Activated B cell treated with CpG ODN at 0.5 μM for 24 hours (primary cell): ENCODE results near the gene RASSF8. TPM values are rescaled to one million over a fixed set of nuclear protein-coding genes. Genes with fewer than 3 reads are reported as not detected.

ENCODE experiments used
- ATAC-seq: fragments of 200-7000 bp; cut with Tn5 transposase; one replicate; pipeline ENCODE4 v1.10.0; 2021; ENCODE audit warnings: low read depth, mild to moderate bottlenecking, moderate library complexity
- CTCF ChIA-PET: fragments of 350-600 bp; sonication (Branson Sonifier 250); formaldehyde crosslinking; loops from one replicate; lab custom pipeline; 2021; ENCODE audit warnings: antibody characterized with exemption; lab: Charles Lee
- POLR2A ChIA-PET: fragments of 350-600 bp; sonication (Branson Sonifier 250); formaldehyde crosslinking; loops from one replicate; lab custom pipeline; 2021; ENCODE audit warnings: antibody characterized with exemption; lab: Charles Lee
- DNase-seq: peaks from one replicate; pipeline ENCODE4 v3.0.0; 2022
- H3K27ac Mint-ChIP-seq: one replicate; pipeline ENCODE4 v1.8.0; 2020; ENCODE audit warnings: mixed read lengths
- H3K27me3 Mint-ChIP-seq: one replicate; pipeline ENCODE4 v1.8.0; 2021; ENCODE audit warnings: mixed read lengths
- H3K36me3 Mint-ChIP-seq: one replicate; pipeline ENCODE4 v1.8.0; 2021; ENCODE audit warnings: low read depth, mixed read lengths
- H3K4me1 Mint-ChIP-seq: one replicate; pipeline ENCODE4 v1.8.0; 2021; ENCODE audit warnings: mixed read lengths
- H3K4me3 Mint-ChIP-seq: one replicate; pipeline ENCODE4 v1.8.0; 2020; ENCODE audit warnings: mild to moderate bottlenecking, mixed read lengths
- H3K9me3 Mint-ChIP-seq: one replicate; pipeline ENCODE4 v1.8.0; 2020; ENCODE audit warnings: mixed read lengths
- intact Hi-C: fragments of 100-400 bp; cut with micrococcal nuclease; formaldehyde crosslinking; loops from one replicate; pipeline ENCODE4 v1.15.1; 2024
- total RNA-seq: library from RNA; stranded (reverse); gene quantifications from 2 replicates; pipeline ENCODE4 v1.2.3, GENCODE V29; 2022
- TF ChIP-seq, protein P1 (sequence below): fragments of 200-600 bp; IDR thresholded peaks from one replicate; pipeline ENCODE4 v1.8.0; 2022; ENCODE audit warnings: antibody characterized with exemption, mild to moderate bottlenecking

The RASSF8 gene
- total RNA-seq, 1 donor from 2014 or later: 0.58 TPM

- peaks cover 5% of the 10 kb centered on the region for H3K4me1 Mint-ChIP-seq
- intact Hi-C loops: no loop called here
- no peaks in the 10 kb centered on the region for H3K9me3 Mint-ChIP-seq
- POLR2A ChIA-PET: interaction anchor here (1.0 kb wide), 1 partner anchor 12 kb away, joined by 3 read pairs; no protein-coding TSS in a partner anchor
- CTCF ChIA-PET: interaction anchor here (1.0 kb wide), 2 partner anchors 302 to 513 kb away, joined by 3 read pairs; no protein-coding TSS in a partner anchor
- TF ChIP-seq, protein P1, sequence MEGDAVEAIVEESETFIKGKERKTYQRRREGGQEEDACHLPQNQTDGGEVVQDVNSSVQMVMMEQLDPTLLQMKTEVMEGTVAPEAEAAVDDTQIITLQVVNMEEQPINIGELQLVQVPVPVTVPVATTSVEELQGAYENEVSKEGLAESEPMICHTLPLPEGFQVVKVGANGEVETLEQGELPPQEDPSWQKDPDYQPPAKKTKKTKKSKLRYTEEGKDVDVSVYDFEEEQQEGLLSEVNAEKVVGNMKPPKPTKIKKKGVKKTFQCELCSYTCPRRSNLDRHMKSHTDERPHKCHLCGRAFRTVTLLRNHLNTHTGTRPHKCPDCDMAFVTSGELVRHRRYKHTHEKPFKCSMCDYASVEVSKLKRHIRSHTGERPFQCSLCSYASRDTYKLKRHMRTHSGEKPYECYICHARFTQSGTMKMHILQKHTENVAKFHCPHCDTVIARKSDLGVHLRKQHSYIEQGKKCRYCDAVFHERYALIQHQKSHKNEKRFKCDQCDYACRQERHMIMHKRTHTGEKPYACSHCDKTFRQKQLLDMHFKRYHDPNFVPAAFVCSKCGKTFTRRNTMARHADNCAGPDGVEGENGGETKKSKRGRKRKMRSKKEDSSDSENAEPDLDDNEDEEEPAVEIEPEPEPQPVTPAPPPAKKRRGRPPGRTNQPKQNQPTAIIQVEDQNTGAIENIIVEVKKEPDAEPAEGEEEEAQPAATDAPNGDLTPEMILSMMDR: no peak
- no peaks in the 10 kb centered on the region for H3K27me3 Mint-ChIP-seq
- H3K36me3 Mint-ChIP-seq: no peaks in the 10 kb centered on the region
- no peak overlapping the region for H3K27ac Mint-ChIP-seq
- H3K4me3 Mint-ChIP-seq: no peak overlapping the region
- DNase-seq: no peak
- ATAC-seq: no peak
These were observed 143.3 kb downstream of the RASSF8 start for GRCh38 chr12:26101763-26102162.

- TF ChIP-seq, protein P1: no peak
- no peak overlapping the region for H3K4me3 Mint-ChIP-seq
- H3K36me3 Mint-ChIP-seq: no peaks in the 10 kb centered on the region
- DNase-seq: no peak
- no peaks in the 10 kb centered on the region for H3K9me3 Mint-ChIP-seq
- no peak overlapping the region for H3K27ac Mint-ChIP-seq
- ChIA-PET CTCF (no interaction called here), POLR2A (no interaction called here)
- H3K4me1 Mint-ChIP-seq: peaks cover 2% of the 10 kb centered on the region
- intact Hi-C loops: no loop called here
- ATAC-seq: no peak
- H3K27me3 Mint-ChIP-seq: no peaks in the 10 kb centered on the region
These were observed 144.5 kb downstream of the RASSF8 start for GRCh38 chr12:26102953-26103352.

DNA sequence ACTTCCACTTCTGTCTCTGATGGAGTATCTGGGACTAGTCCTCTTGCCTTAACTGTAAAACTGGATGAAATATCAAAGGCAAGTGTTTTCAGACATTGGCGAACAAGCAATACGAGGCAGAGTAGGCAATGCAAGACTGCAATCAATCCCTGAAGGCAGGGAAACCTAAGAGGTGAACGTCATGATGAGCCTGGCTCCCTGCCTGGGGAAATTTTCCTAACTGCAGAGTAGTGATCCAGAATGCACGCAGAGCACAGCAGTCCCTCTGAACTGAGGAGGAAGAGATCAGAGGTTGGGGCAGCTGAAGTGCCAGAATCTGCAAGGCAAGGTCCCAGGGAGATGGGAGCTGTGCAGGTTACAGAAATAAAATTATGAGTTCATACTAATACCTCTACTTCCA, 147.9 kb downstream of the RASSF8 start:
- H3K36me3 Mint-ChIP-seq: no peaks in the 10 kb centered on the region
- ATAC-seq (no peak), DNase-seq (no peak)
- TF ChIP-seq, protein P1: no peak
- H3K9me3 Mint-ChIP-seq: no peaks in the 10 kb centered on the region
- H3K4me3 Mint-ChIP-seq: no peak overlapping the region
- H3K27ac Mint-ChIP-seq: no peak overlapping the region
- no peaks in the 10 kb centered on the region for H3K4me1 Mint-ChIP-seq
- H3K27me3 Mint-ChIP-seq: no peaks in the 10 kb centered on the region
- intact Hi-C loops: no loop called here
- CTCF ChIA-PET: interaction anchor here (0.6 kb wide), 1 partner anchor 187 kb away, joined by 3 read pairs; no protein-coding TSS in a partner anchor
- POLR2A ChIA-PET: no interaction called here

DNA sequence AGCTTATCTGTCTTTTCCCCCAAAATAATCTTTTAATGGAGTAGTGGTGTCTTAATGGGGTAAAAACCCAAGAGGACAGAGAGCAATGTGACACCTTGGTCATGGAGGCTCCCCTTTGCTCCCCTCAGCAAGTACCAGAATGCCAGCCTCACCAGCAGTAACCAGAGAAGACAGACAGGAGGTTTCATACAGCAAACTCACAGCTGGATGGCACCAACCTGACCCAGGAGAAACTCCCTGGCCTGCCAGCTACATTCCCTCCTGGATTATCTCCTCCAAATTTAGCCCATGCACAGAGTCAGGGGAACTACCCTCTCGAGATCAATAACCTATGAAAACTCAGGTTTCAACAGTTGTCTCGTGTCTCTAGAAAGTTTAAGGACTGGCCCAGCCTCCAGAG, 150.4 kb downstream of the RASSF8 start:
- peaks cover 15% of the 10 kb centered on the region for H3K4me1 Mint-ChIP-seq
- H3K27ac Mint-ChIP-seq: no peak overlapping the region
- DNase-seq (no peak), ATAC-seq (no peak)
- no peaks in the 10 kb centered on the region for H3K27me3 Mint-ChIP-seq
- no peaks in the 10 kb centered on the region for H3K9me3 Mint-ChIP-seq
- TF ChIP-seq, protein P1: no peak
- ChIA-PET POLR2A (no interaction called here), CTCF (interaction anchor here (0.9 to 1.5 kb wide), 3 partner anchors 11 to 15 kb away, joined by 3 to 4 read pairs (median 4); no protein-coding TSS in a partner anchor)
- no peaks in the 10 kb centered on the region for H3K36me3 Mint-ChIP-seq
- H3K4me3 Mint-ChIP-seq: no peak overlapping the region
- intact Hi-C loops: no loop called here

DNA sequence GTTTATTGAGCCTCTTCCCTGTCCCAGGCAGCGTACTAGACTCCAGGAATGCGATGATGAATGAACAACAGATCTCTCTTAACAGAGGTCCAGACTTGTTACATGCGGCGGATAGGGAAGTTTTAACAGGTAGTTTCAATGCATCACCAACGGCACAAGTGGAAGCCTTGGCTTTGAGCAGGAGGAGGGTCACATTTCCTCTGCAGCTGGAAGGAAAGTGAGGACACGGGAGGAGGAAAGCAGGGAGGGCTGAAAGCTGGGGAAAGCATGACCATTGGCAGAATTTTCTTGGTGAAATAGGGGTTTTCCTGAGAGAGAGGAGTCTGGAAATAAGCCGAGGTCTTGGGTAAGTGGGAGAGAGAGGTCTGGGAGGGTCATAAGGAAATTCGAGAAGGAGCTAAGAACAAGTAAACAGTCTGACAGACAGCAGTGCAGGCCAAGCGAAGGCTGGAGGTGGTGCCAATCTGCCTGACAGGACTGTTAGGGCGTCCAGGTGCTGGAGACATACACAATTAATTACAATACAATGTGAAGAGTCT, 150.9 kb downstream of the RASSF8 start:
- intact Hi-C loops: no loop called here
- DNase-seq (no peak), ATAC-seq (no peak)
- Mint-ChIP-seq H3K4me3 (no peak overlapping the region), H3K9me3 (no peaks in the 10 kb centered on the region), H3K27ac (no peak overlapping the region), H3K4me1 (peaks cover 16% of the 10 kb centered on the region), H3K27me3 (no peaks in the 10 kb centered on the region), H3K36me3 (no peaks in the 10 kb centered on the region)
- ChIA-PET POLR2A (no interaction called here), CTCF (interaction anchor here (0.6 to 1.5 kb wide), 3 partner anchors 9 to 14 kb away, joined by 3 to 4 read pairs (median 3); no protein-coding TSS in a partner anchor)
- TF ChIP-seq, protein P1: no peak
